H1 (cell line): ENCODE measurements around the gene VPS9D1. TPM values are rescaled to one million over a fixed set of nuclear protein-coding genes. Genes with fewer than 3 reads are reported as not detected.

Source experiments
- CTCF ChIA-PET: fragments of 300-600 bp; sonication (Branson Sonifier 250); formaldehyde crosslinking; loops from one replicate; lab custom pipeline; 2021; ENCODE audit not compliant: partially characterized antibody; lab: Charles Lee
- POLR2A ChIA-PET: fragments of 300-600 bp; sonication (Branson Sonifier 250); formaldehyde crosslinking; loops from one replicate; lab custom pipeline; 2021; ENCODE audit warnings: inconsistent platforms; ENCODE audit not compliant: partially characterized antibody; lab: Charles Lee
- DNase-seq, 2 experiments: peaks; one replicate each; pipeline versions ENCODE4 v3.0.0 to v3.0.0-alpha.2; 2010 to 2022; ENCODE audit warnings: low spot score in 2 of 2, low read depth in 1 of 2, mixed read lengths in 1 of 2
- FAIRE-seq: peaks from 2 replicates; lab custom pipeline; 2011; peaks lifted over from hg19 to GRCh38; lab: Jason Lieb, UNC
- H2AFZ ChIP-seq: 2 replicates; pipeline ENCODE4 v1.8.1; 2012; ENCODE audit warnings: low read length, inconsistent platforms
- H2AK5ac ChIP-seq: 2 replicates; pipeline ENCODE4 v1.6.1; 2013; ENCODE audit warnings: low read depth, low read length
- H2BK120ac ChIP-seq: replicated peaks from 2 replicates; pipeline ENCODE3; 2013; ENCODE audit warnings: low read depth, low read length, inconsistent platforms
- H2BK12ac ChIP-seq: 2 replicates; pipeline ENCODE4 v1.6.1; 2013; ENCODE audit warnings: low read depth, low read length
- H2BK15ac ChIP-seq: 2 replicates; pipeline ENCODE4 v1.6.1; 2013; ENCODE audit warnings: low read length
- H2BK20ac ChIP-seq: 2 replicates; pipeline ENCODE4 v1.6.1; 2013; ENCODE audit warnings: low read length
- H2BK5ac ChIP-seq: 2 replicates; pipeline ENCODE4 v1.6.1; 2013; ENCODE audit warnings: low read depth, low read length
- H3K14ac ChIP-seq: 2 replicates; pipeline ENCODE4 v1.6.1; 2013; ENCODE audit warnings: inconsistent platforms; ENCODE audit not compliant: insufficient read length
- H3K18ac ChIP-seq: 2 replicates; pipeline ENCODE4 v1.6.1; 2013; ENCODE audit warnings: low read length; ENCODE audit errors: extremely low read depth
- H3K23ac ChIP-seq: 2 replicates; pipeline ENCODE4 v1.6.1; 2013; ENCODE audit warnings: inconsistent platforms; ENCODE audit not compliant: insufficient read length
- H3K23me2 ChIP-seq: 2 replicates; pipeline ENCODE4 v1.6.1; 2013; ENCODE audit warnings: low read depth, low read length
- H3K27ac ChIP-seq: 2 replicates; pipeline ENCODE4 v1.6.1; 2011; ENCODE audit warnings: low read depth, low read length, inconsistent platforms
- H3K27me3 ChIP-seq, 4 experiments: replicated peaks in 1 of 4; 1 replicate in 1 of 4; 2 replicates in 3 of 4; pipeline versions ENCODE4 v1.6.1 to v1.8.1; 2011 to 2013; ENCODE audit warnings: low read length in 3 of 4, mild to moderate bottlenecking in 3 of 4, inconsistent platforms in 2 of 4, mixed read lengths in 2 of 4, moderate library complexity in 1 of 4; ENCODE audit not compliant: control insufficient read depth in 3 of 4, insufficient read depth in 3 of 4; ENCODE audit errors: extremely low read depth in 1 of 4
- H3K36me3 ChIP-seq, 4 experiments: 2 replicates each; pipeline versions ENCODE4 v1.6.1 to v1.8.1; 2011 to 2013; ENCODE audit warnings: mild to moderate bottlenecking in 4 of 4, low read length in 3 of 4, moderate library complexity in 2 of 4, control low read depth in 1 of 4, inconsistent platforms in 1 of 4; ENCODE audit not compliant: insufficient read depth in 4 of 4, control insufficient read depth in 2 of 4
- H3K4ac ChIP-seq: replicated peaks from 2 replicates; pipeline ENCODE3; 2013; ENCODE audit warnings: low read length, low read depth, mixed read lengths, inconsistent platforms; ENCODE audit not compliant: insufficient read length
- H3K4me1 ChIP-seq, 4 experiments: replicated peaks in 1 of 4; 1 replicate in 1 of 4; 2 replicates in 3 of 4; pipeline versions ENCODE4 v1.6.1 to v1.8.1; 2011 to 2013; ENCODE audit warnings: low read length in 3 of 4, inconsistent platforms in 2 of 4, mixed read lengths in 1 of 4; ENCODE audit not compliant: insufficient read depth in 4 of 4, control insufficient read depth in 3 of 4
- H3K4me2 ChIP-seq, 2 experiments: 2 replicates each; pipeline versions ENCODE4 v1.6.1 to v1.8.1; 2011 to 2013; ENCODE audit warnings: low read depth in 2 of 2, low read length in 2 of 2, control low read depth in 1 of 2, inconsistent platforms in 1 of 2, mild to moderate bottlenecking in 1 of 2; ENCODE audit not compliant: insufficient read depth in 1 of 2
- H3K4me3 ChIP-seq, 4 experiments: fragments of 200-600, 300-600 bp in 1 of 4; sonication (generic), shearing (Covaris generic), sonication (Bioruptor Twin) in 1 of 4; 2 replicates each; pipeline versions ENCODE4 v1.5.1 to v1.8.1; 2011 to 2016; ENCODE audit warnings: low read length in 4 of 4, low read depth in 3 of 4, control low read depth in 2 of 4, inconsistent platforms in 2 of 4, mild to moderate bottlenecking in 2 of 4, mixed read lengths in 1 of 4, moderate library complexity in 1 of 4; ENCODE audit not compliant: insufficient read depth in 2 of 4; ENCODE audit errors: extremely low read depth in 1 of 4
- H3K56ac ChIP-seq: replicated peaks from 2 replicates; pipeline ENCODE3; 2013; ENCODE audit warnings: low read depth, mild to moderate bottlenecking, mixed read lengths, low read length, inconsistent platforms; ENCODE audit not compliant: insufficient read length
- H3K79me1 ChIP-seq: 2 replicates; pipeline ENCODE4 v1.6.1; 2013; ENCODE audit warnings: low read depth, low read length, control low read depth
- H3K79me2 ChIP-seq, 2 experiments: 2 replicates each; pipeline versions ENCODE4 v1.6.1 to v1.8.1; 2012 to 2013; ENCODE audit warnings: low read length in 2 of 2, mild to moderate bottlenecking in 2 of 2, inconsistent platforms in 1 of 2; ENCODE audit not compliant: insufficient read depth in 2 of 2, control insufficient read depth in 1 of 2
- H3K9ac ChIP-seq, 4 experiments: replicated peaks in 1 of 4; 1 replicate in 1 of 4; 2 replicates in 3 of 4; pipeline versions ENCODE4 v1.6.1 to v1.8.1; 2011 to 2013; ENCODE audit warnings: low read depth in 3 of 4, low read length in 3 of 4, control low read depth in 2 of 4, mild to moderate bottlenecking in 2 of 4, moderate library complexity in 2 of 4, inconsistent platforms in 1 of 4; ENCODE audit errors: extremely low read depth in 1 of 4
- H3K9me3 ChIP-seq, 2 experiments: 2 replicates each; pipeline versions ENCODE4 v1.6.1 to v1.8.1; 2012 to 2013; ENCODE audit warnings: mild to moderate bottlenecking in 2 of 2, moderate library complexity in 2 of 2, control low read depth in 1 of 2, inconsistent platforms in 1 of 2, low read depth in 1 of 2, low read length in 1 of 2, mixed read lengths in 1 of 2; ENCODE audit not compliant: insufficient read depth in 2 of 2
- H4K20me1 ChIP-seq, 2 experiments: replicated peaks in 1 of 2; 2 replicates each; pipeline versions ENCODE3 to v1.8.1; 2011 to 2013; ENCODE audit warnings: inconsistent platforms in 2 of 2, low read length in 2 of 2, mild to moderate bottlenecking in 1 of 2; ENCODE audit not compliant: insufficient read depth in 2 of 2, control insufficient read depth in 1 of 2
- H4K5ac ChIP-seq: 2 replicates; pipeline ENCODE4 v1.6.1; 2013; ENCODE audit warnings: low read length, low read depth, mixed read lengths, inconsistent platforms; ENCODE audit not compliant: insufficient read length
- H4K8ac ChIP-seq: 2 replicates; pipeline ENCODE4 v1.8.0; 2013; ENCODE audit warnings: mild to moderate bottlenecking, moderate library complexity, low read length, inconsistent platforms; ENCODE audit not compliant: insufficient read depth; ENCODE audit errors: extremely low read depth
- H4K91ac ChIP-seq: replicated peaks from 2 replicates; pipeline ENCODE3; 2013; ENCODE audit warnings: low read length, mixed read lengths, inconsistent platforms; ENCODE audit not compliant: insufficient read length
- EP300 ChIP-seq, 2 experiments: IDR thresholded peaks; 1 replicate in 1 of 2; 2 replicates in 1 of 2; pipeline ENCODE4 v1.6.1; 2011 to 2012; ENCODE audit warnings: low read depth in 2 of 2, low read length in 2 of 2, mild to moderate bottlenecking in 2 of 2, borderline replicate concordance in 1 of 2, inconsistent platforms in 1 of 2, moderate library complexity in 1 of 2
- FOSL1 ChIP-seq: IDR thresholded peaks from 2 replicates; pipeline ENCODE4 v1.6.1; 2011; ENCODE audit warnings: mild to moderate bottlenecking, low read depth, low read length, moderate library complexity; ENCODE audit not compliant: insufficient read depth
- POLR2A ChIP-seq, 2 experiments: IDR thresholded peaks; 1 replicate in 1 of 2; 2 replicates in 1 of 2; pipeline ENCODE4 v1.6.1; 2011; ENCODE audit warnings: low read depth in 2 of 2, low read length in 2 of 2, mild to moderate bottlenecking in 2 of 2; ENCODE audit errors: control extremely low read depth in 1 of 2
- POLR2AphosphoS5 ChIP-seq: IDR thresholded peaks from 2 replicates; pipeline ENCODE4 v1.6.1; 2011; ENCODE audit warnings: low read depth, low read length
- WGBS, 2 experiments: shearing (Covaris generic) in 1 of 2; methylation state at CpG; one replicate each; pipeline versions ENCODE4 v1.1.6 to v1.1.7; 2013 to 2015; ENCODE audit warnings: low lambda C conversion rate in 2 of 2, mixed read lengths in 2 of 2, inconsistent platforms in 1 of 2, low coverage in 1 of 2, missing lambda C conversion rate in 1 of 2; ENCODE audit not compliant: insufficient replicate concordance in 2 of 2, insufficient coverage in 1 of 2, insufficient read length in 1 of 2; ENCODE audit errors: extremely low coverage in 1 of 2, missing lambda C conversion rate in 1 of 2; 5-methylcytosine and 5-hydroxymethylcytosine counted together
- polyA plus RNA-seq, 7 experiments: library from polyadenylated mRNA; depleted of rRNA in 3 of 7; stranded (reverse) in 5 of 7; unstranded in 2 of 7; fragments of >200 nt in 5 of 7; fragments of 200-250 nt in 2 of 7; gene quantifications; 1 replicate in 5 of 7; 2 replicates in 1 of 7; 4 replicates in 1 of 7; pipeline versions ENCODE4 v1.2.1 to v1.2.3, GENCODE V29; 2011 to 2013; ENCODE audit warnings: missing spikeins in 2 of 7, mixed read lengths in 2 of 7
- total RNA-seq: library from RNA; stranded (reverse); fragmentation: NEBNext Ultra II Directional; extraction: Animal tissue kit (Norgen Biotek cat#: 25700); gene quantifications from 2 replicates; pipeline ENCODE4 v1.2.1, GENCODE V29; 2021

The VPS9D1 gene
- total and polyA plus RNA-seq, 2 of the 8 experiments (the other 6 are each of a cell fraction or from before 2014, with no cell fraction given), result 2.9 to 5.4 TPM

- Histone ChIP-seq H4K8ac (no peak overlapping the region), H3K14ac (no peak overlapping the region), H3K23ac (no peak overlapping the region), H2BK12ac (no peak overlapping the region), H3K27ac (no peak overlapping the region), H3K27me3 (no peaks in the 10 kb centered on the region), H4K20me1 (peaks cover 4 to 9% of the 10 kb centered on the region in 2 experiments), H2AFZ (no peak overlapping the region), H4K91ac (no peak overlapping the region), H3K4me3 (no peak overlapping the region), H2BK5ac (no peak overlapping the region; the same call in 1 of the 2 replicates), H3K36me3 (peaks cover 2 to 15% (median 8%) of the 10 kb centered on the region in 4 experiments; a peak in 6 of 8 replicates)
- ChIA-PET POLR2A (interaction anchor here (0.7 to 16.1 kb wide), 9 partner anchors 8 to 167 kb away, joined by 3 to 193 read pairs (median 4); partner anchors contain the start of gene VPS9D1), CTCF (interaction anchor here (0.7 to 1.1 kb wide), 6 partner anchors 8 to 178 kb away, joined by 3 to 4 read pairs (median 3); no protein-coding TSS in a partner anchor)
- TF ChIP-seq EP300 (IDR thresholded peaks at IDR 0.05; ENCODE audit: borderline replicate concordance in 1 of 2, low read depth in 2 of 2, low read length in 2 of 2) (no peak), FOSL1 (no peak), POLR2A (IDR thresholded peaks at IDR 0.05; ENCODE audit: control extremely low read depth in 1 of 2, low read depth in 2 of 2, low read length in 2 of 2) (peak in 1 of 2 experiments; percentile 50; a peak in 1 of 3 replicates), POLR2AphosphoS5 (peak; percentile 51)
- TF ChIP-seq, all 59 proteins: peak for 2
- Histone ChIP-seq H3K23me2 (no peaks in the 10 kb centered on the region), H3K4me2 (no peak overlapping the region), H3K9me3 (no peaks in the 10 kb centered on the region), H3K79me1 (no peaks in the 10 kb centered on the region), H2BK120ac (no peak overlapping the region), H2BK20ac (no peak overlapping the region), H3K4ac (no peak overlapping the region), H2AK5ac (no peak overlapping the region), H3K18ac (no peak overlapping the region), H2BK15ac (no peak overlapping the region), H3K79me2 (no peaks in the 10 kb centered on the region), H4K5ac (no peak overlapping the region), H3K56ac (no peak overlapping the region), H3K4me1 (peaks cover 0 to 6% (median 3%) of the 10 kb centered on the region in 4 experiments; a peak in 4 of 7 replicates), H3K9ac (no peak overlapping the region)
- FAIRE-seq (no peak), DNase-seq (no peak)
- WGBS, 2 experiments, result 88% methylated on average over 24 of the region's 24 CpGs; no CpG with 5 or more reads in 1 of the 2 experiments
These were observed 11.6 kb upstream of the VPS9D1 start for GRCh38 chr16:89732142-89732917.
